IMR-90 (cell line): ENCODE data around the gene PTPN23. TPM values are rescaled to one million over a fixed set of nuclear protein-coding genes. Genes with fewer than 3 reads are reported as not detected.

Experiments
- ATAC-seq: fragments of 200-7000 bp; cut with Tn5 transposase; 2 replicates; pipeline ENCODE4 v1.9.1; 2020; ENCODE audit warnings: low read depth, mild to moderate bottlenecking, moderate library complexity
- BruUV-seq: library from RNA; stranded (reverse); fragments of 400-500 nt; replicated peaks from 2 replicates; lab custom pipeline; 2021; lab: Mats Ljungman, UMichigan
- CTCF ChIA-PET: fragments of 300-600 bp; formaldehyde crosslinking; extraction: SDS; loops from one replicate; lab custom pipeline; 2021; ENCODE audit warnings: antibody characterized with exemption; lab: Yijun Ruan, JAX
- POLR2A ChIA-PET: fragments of 300-600 bp; sonication (Branson Sonifier 250); formaldehyde crosslinking; loops from one replicate; lab custom pipeline; 2022; ENCODE audit warnings: antibody characterized with exemption; ENCODE audit not compliant: unreplicated experiment; lab: Charles Lee
- DNase-seq: peaks from one replicate; pipeline ENCODE4 v3.0.0; 2013
- H2AFZ ChIP-seq: replicated peaks from 2 replicates; pipeline ENCODE3; 2013; ENCODE audit warnings: low read length, mild to moderate bottlenecking; ENCODE audit not compliant: poor library complexity
- H2AK5ac ChIP-seq: 2 replicates; pipeline ENCODE4 v1.6.1; 2013; ENCODE audit warnings: low read depth, low read length, inconsistent platforms
- H2AK9ac ChIP-seq: replicated peaks from 2 replicates; pipeline ENCODE3; 2013; ENCODE audit warnings: mild to moderate bottlenecking, low read depth, low read length, moderate library complexity; ENCODE audit not compliant: poor library complexity
- H2BK120ac ChIP-seq: 2 replicates; pipeline ENCODE4 v1.6.1; 2013; ENCODE audit warnings: low read depth, low read length, inconsistent platforms
- H2BK15ac ChIP-seq: 3 replicates; pipeline ENCODE4 v1.6.1; 2013; ENCODE audit warnings: low read depth, low read length, inconsistent platforms
- H2BK20ac ChIP-seq: 2 replicates; pipeline ENCODE4 v1.6.1; 2013; ENCODE audit warnings: low read depth, mild to moderate bottlenecking, inconsistent platforms, low read length, moderate library complexity
- H2BK5ac ChIP-seq: 2 replicates; pipeline ENCODE4 v1.6.1; 2013; ENCODE audit warnings: mild to moderate bottlenecking, low read depth, low read length, inconsistent platforms; ENCODE audit not compliant: poor library complexity, severe bottlenecking
- H3K14ac ChIP-seq: replicated peaks from 2 replicates; pipeline ENCODE4 v1.6.1; 2013; ENCODE audit warnings: low read depth, low read length, inconsistent platforms
- H3K18ac ChIP-seq: 2 replicates; pipeline ENCODE4 v1.6.1; 2013; ENCODE audit warnings: low read depth, low read length, control low read depth
- H3K23ac ChIP-seq: 2 replicates; pipeline ENCODE4 v1.6.1; 2013; ENCODE audit warnings: low read depth, low read length, inconsistent platforms
- H3K27ac ChIP-seq: 2 replicates; pipeline ENCODE4 v1.5.1; 2013; ENCODE audit warnings: mild to moderate bottlenecking, control low read depth, low read length; ENCODE audit not compliant: insufficient read depth
- H3K27me3 ChIP-seq: 2 replicates; pipeline ENCODE4 v1.6.1; 2013; ENCODE audit warnings: low read length; ENCODE audit not compliant: control insufficient read depth, insufficient read depth
- H3K36me3 ChIP-seq: 2 replicates; pipeline ENCODE4 v1.6.1; 2013; ENCODE audit warnings: low read length, mixed read lengths; ENCODE audit not compliant: control insufficient read depth, insufficient read depth
- H3K4ac ChIP-seq: 2 replicates; pipeline ENCODE4 v1.6.1; 2013; ENCODE audit warnings: low read depth, low read length, inconsistent platforms
- H3K4me1 ChIP-seq: 2 replicates; pipeline ENCODE4 v1.6.1; 2013; ENCODE audit warnings: low read length, mixed read lengths; ENCODE audit not compliant: control insufficient read depth, insufficient read depth
- H3K4me2 ChIP-seq: 2 replicates; pipeline ENCODE4 v1.6.1; 2013; ENCODE audit warnings: low read depth, mild to moderate bottlenecking, control low read depth, low read length, moderate library complexity
- H3K4me3 ChIP-seq: 2 replicates; pipeline ENCODE4 v1.5.1; 2013; ENCODE audit warnings: low read depth, mild to moderate bottlenecking, control low read depth, low read length, moderate library complexity; ENCODE audit not compliant: insufficient read depth
- H3K56ac ChIP-seq: 2 replicates; pipeline ENCODE4 v1.6.1; 2013; ENCODE audit warnings: low read length, inconsistent platforms; ENCODE audit not compliant: insufficient read depth; ENCODE audit errors: extremely low read depth
- H3K79me1 ChIP-seq, 2 experiments: 2 replicates each; pipeline ENCODE4 v1.6.1; 2013; ENCODE audit warnings: low read length in 2 of 2, inconsistent platforms in 1 of 2, low read depth in 1 of 2
- H3K9ac ChIP-seq: 2 replicates; pipeline ENCODE4 v1.6.1; 2013; ENCODE audit warnings: low read depth, low read length, control low read depth
- H3K9me1 ChIP-seq: 2 replicates; pipeline ENCODE4 v1.6.1; 2013; ENCODE audit warnings: low read length, inconsistent platforms; ENCODE audit not compliant: insufficient read depth
- H3K9me3 ChIP-seq: 2 replicates; pipeline ENCODE4 v1.6.1; 2013; ENCODE audit warnings: low read length; ENCODE audit not compliant: control insufficient read depth, insufficient read depth
- H4K20me1 ChIP-seq: 2 replicates; pipeline ENCODE4 v1.6.1; 2013; ENCODE audit warnings: low read length, inconsistent platforms; ENCODE audit not compliant: insufficient read depth
- H4K5ac ChIP-seq: 2 replicates; pipeline ENCODE4 v1.6.1; 2013; ENCODE audit warnings: mild to moderate bottlenecking, low read depth, low read length, control low read depth
- H4K8ac ChIP-seq, 2 experiments: 2 replicates each; pipeline ENCODE4 v1.6.1; 2013; ENCODE audit warnings: low read depth in 2 of 2, low read length in 2 of 2, control low read depth in 1 of 2, inconsistent platforms in 1 of 2
- H4K91ac ChIP-seq: 2 replicates; pipeline ENCODE4 v1.6.1; 2013; ENCODE audit warnings: low read depth, low read length, inconsistent platforms; ENCODE audit not compliant: insufficient read depth
- BHLHE40 ChIP-seq: fragments of 150-350 bp; IDR thresholded peaks from 2 replicates; pipeline ENCODE4 v1.6.1; 2016; ENCODE audit warnings: mild to moderate bottlenecking, low read depth, low read length
- CEBPB ChIP-seq: IDR thresholded peaks from 2 replicates; pipeline ENCODE4 v1.6.1; 2012; ENCODE audit warnings: low read depth, low read length, improper control_type of control experiment
- CHD1 ChIP-seq: IDR thresholded peaks from 2 replicates; pipeline ENCODE4 v1.6.1; 2012; ENCODE audit warnings: low read depth, low read length, improper control_type of control experiment
- CTCF ChIP-seq: conservative IDR thresholded peaks from 2 replicates; pipeline ENCODE4 v1.5.1; 2012; ENCODE audit warnings: mild to moderate bottlenecking, low read depth, low read length, improper control_type of control experiment
- ELK1 ChIP-seq: fragments of 150-350 bp; IDR thresholded peaks from 2 replicates; pipeline ENCODE4 v1.6.1; 2016; ENCODE audit warnings: low read depth, mild to moderate bottlenecking, low read length, moderate library complexity, borderline replicate concordance
- FOS ChIP-seq: fragments of 150-350 bp; IDR thresholded peaks from 2 replicates; pipeline ENCODE4 v1.6.1; 2016; ENCODE audit warnings: low read depth, low read length
- MAZ ChIP-seq: IDR thresholded peaks from 2 replicates; pipeline ENCODE4 v1.6.1; 2012; ENCODE audit warnings: low read depth, mild to moderate bottlenecking, low read length, improper control_type of control experiment, moderate library complexity, borderline replicate concordance
- MXI1 ChIP-seq: IDR thresholded peaks from 2 replicates; pipeline ENCODE4 v1.6.1; 2012; ENCODE audit warnings: low read depth, mild to moderate bottlenecking, low read length, moderate library complexity, borderline replicate concordance
- POLR2A ChIP-seq: IDR thresholded peaks from 2 replicates; pipeline ENCODE4 v1.6.1; 2012; ENCODE audit warnings: mild to moderate bottlenecking, low read depth, low read length
- RFX5 ChIP-seq: IDR thresholded peaks from 2 replicates; pipeline ENCODE4 v1.8.0; 2012; ENCODE audit warnings: low read depth, mild to moderate bottlenecking, low read length, moderate library complexity
- SMC3 ChIP-seq: fragments of 150-350 bp; IDR thresholded peaks from 2 replicates; pipeline ENCODE4 v1.6.1; 2016; ENCODE audit warnings: low read depth, mild to moderate bottlenecking, antibody characterized with exemption, low read length, moderate library complexity
- USF2 ChIP-seq: fragments of 150-350 bp; IDR thresholded peaks from 2 replicates; pipeline ENCODE4 v1.6.1; 2017; ENCODE audit warnings: mild to moderate bottlenecking, antibody characterized with exemption, low read length, low read depth
- WGBS, 2 experiments: methylation state at CpG; one replicate each; pipeline versions ENCODE4 v1.1.5 to v1.1.7; 2013; ENCODE audit warnings: missing lambda C conversion rate in 2 of 2; ENCODE audit not compliant: insufficient read length in 1 of 2; ENCODE audit errors: extremely low coverage in 2 of 2; 5-methylcytosine and 5-hydroxymethylcytosine counted together
- dilution Hi-C: fragments of 300-500 bp; cut with HindIII; formaldehyde crosslinking; loops from one replicate; pipeline ENCODE4 v1.14.3; 2018; ENCODE audit warnings: low sequenced_read_pairs; ENCODE audit not compliant: unreplicated experiment
- in situ Hi-C: fragments of 300-500 bp; cut with MboI; formaldehyde crosslinking; loops from 3 replicates; pipeline ENCODE4 v1.14.3; 2019; ENCODE audit warnings: low sequenced_read_pairs, inconsistent platforms, mixed read lengths
- intact Hi-C: fragments of 100-400 bp; cut with micrococcal nuclease; formaldehyde crosslinking; loops from 2 replicates; pipeline ENCODE4 v1.10.0; 2022
- polyA plus RNA-seq, 3 experiments: library from polyadenylated mRNA; depleted of rRNA; stranded (reverse); fragments of >200 nt; gene quantifications; 2 replicates each; pipeline ENCODE4 v1.2.3, GENCODE V29; 2012; ENCODE audit warnings: low replicate concordance in 1 of 3
- total RNA-seq: library from RNA; depleted of rRNA; stranded (reverse); fragments of >200 nt; gene quantifications from 2 replicates; pipeline ENCODE4 v1.2.3, GENCODE V29; 2012

PTPN23 gene
- total and polyA plus RNA-seq, 2 of the 4 experiments (the other 2 are of a cell fraction) = 4.5 to 15.1 TPM

- H4K5ac ChIP-seq = no peak overlapping the region
- H3K18ac ChIP-seq = no peak overlapping the region
- no peak overlapping the region for H4K8ac ChIP-seq
- H2AK9ac ChIP-seq = no peak overlapping the region
- TF ChIP-seq CTCF = no peak
- TF ChIP-seq POLR2A = no peak
- no peak for TF ChIP-seq SMC3
- TF ChIP-seq MXI1 = no peak
- TF ChIP-seq ELK1 = no peak
- no peak for TF ChIP-seq CEBPB
- no peak for TF ChIP-seq RFX5
- TF ChIP-seq USF2 = no peak
- TF ChIP-seq FOS = no peak
- TF ChIP-seq MAZ = no peak
- TF ChIP-seq BHLHE40 = no peak
- TF ChIP-seq CHD1 = no peak
- DNase-seq = no peak
- no peak overlapping the region for H2AFZ ChIP-seq
- ChIA-PET CTCF (no interaction called here), POLR2A (no interaction called here)
- no peak overlapping the region for H2BK20ac ChIP-seq
- H2BK120ac ChIP-seq = no peak overlapping the region
- ATAC-seq = no peak
- peaks cover 30% of the 10 kb centered on the region for H3K36me3 ChIP-seq
- no peak overlapping the region for H3K27ac ChIP-seq
- H3K4me3 ChIP-seq = no peak overlapping the region
- no peaks in the 10 kb centered on the region for H3K4me1 ChIP-seq
- no peaks in the 10 kb centered on the region for H3K9me3 ChIP-seq
- H3K23ac ChIP-seq = no peak overlapping the region
- intact Hi-C loops (no loop called here), dilution Hi-C loops (no loop called here), in situ Hi-C loops (no loop called here)
- H4K91ac ChIP-seq = no peak overlapping the region
- BruUV-seq = no TSS peak
- WGBS, 2 experiments = 100% methylated on average over 1 of the region's 3 CpGs; no CpG with 5 or more reads in 1 of the 2 experiments
- no peaks in the 10 kb centered on the region for H4K20me1 ChIP-seq
- peaks cover 5 to 12% of the 10 kb centered on the region in 2 experiments; a peak in 1 of 4 replicates for H3K79me1 ChIP-seq
- peaks cover 4% of the 10 kb centered on the region; the same call in 1 of the 2 replicates for H3K9me1 ChIP-seq
- no peak overlapping the region for H3K56ac ChIP-seq
- H2AK5ac ChIP-seq = no peak overlapping the region
- H3K27me3 ChIP-seq = no peaks in the 10 kb centered on the region
- H3K4me2 ChIP-seq = no peak overlapping the region
- no peak overlapping the region for H3K4ac ChIP-seq
- H2BK5ac ChIP-seq = no peak overlapping the region
- no peak overlapping the region for H3K9ac ChIP-seq
- no peak overlapping the region for H3K14ac ChIP-seq
- H2BK15ac ChIP-seq = no peak overlapping the region
Observed at GRCh38 chr3:47433796-47434195, 53.0 kb downstream of the PTPN23 start.
